ENCODE data around the gene PTCH2.

The PTCH2 gene

GRCh38 chr1:44810101-44810761 lies 32.8 kb downstream of the PTCH2 start:
- peaks cover 9% of the 10 kb centered on the region for H3K36me3 ChIP-seq (ENCODE audit: control insufficient read depth, insufficient read depth, low read length)
- H3K9ac ChIP-seq (ENCODE audit: low read length): peak overlapping the region; percentile 89
- no peaks in the 10 kb centered on the region for H3K27me3 ChIP-seq (ENCODE audit: control insufficient read depth, insufficient read depth, low read length)
- peaks cover 63% of the 10 kb centered on the region for H3K4me1 ChIP-seq (ENCODE audit: control insufficient read depth, insufficient read depth, low read length)
- no peaks in the 10 kb centered on the region for H3K9me3 ChIP-seq (ENCODE audit: control insufficient read depth, low read length)
- H3K4me3 ChIP-seq (ENCODE audit: low read length): peak overlapping the region; percentile 6

GRCh38 chr1:44808938-44809917 lies 33.8 kb downstream of the PTCH2 start:
- Histone ChIP-seq H3K27me3 (ENCODE audit: control insufficient read depth, insufficient read depth, low read length) (no peaks in the 10 kb centered on the region), H3K4me1 (ENCODE audit: control insufficient read depth, insufficient read depth, low read length) (peaks cover 58% of the 10 kb centered on the region), H3K36me3 (ENCODE audit: control insufficient read depth, insufficient read depth, low read length) (peaks cover 11% of the 10 kb centered on the region), H3K9ac (ENCODE audit: low read length) (peak overlapping the region; percentile 89), H3K4me3 (ENCODE audit: low read length) (peak overlapping the region; percentile 6), H3K9me3 (ENCODE audit: control insufficient read depth, low read length) (no peaks in the 10 kb centered on the region)

- Histone ChIP-seq H3K27me3 (ENCODE audit: control insufficient read depth, insufficient read depth, low read length) (no peaks in the 10 kb centered on the region), H3K36me3 (ENCODE audit: control insufficient read depth, insufficient read depth, low read length) (peaks cover 14% of the 10 kb centered on the region), H3K4me1 (ENCODE audit: control insufficient read depth, insufficient read depth, low read length) (peaks cover 63% of the 10 kb centered on the region), H3K4me3 (ENCODE audit: low read length) (peak within 1 kb of the TSS; percentile 6), H3K9me3 (ENCODE audit: control insufficient read depth, low read length) (no peaks in the 10 kb centered on the region), H3K9ac (ENCODE audit: low read length) (peak within 1 kb of the TSS; percentile 89)
Measured at GRCh38 chr1:44808063-44808937, 34.8 kb downstream of the PTCH2 start, which contains the start of gene BTBD19. Gene BTBD19 (plus strand): TSS chr1:44808523. CDS start chr1:44808821, 298 bp downstream.

GRCh38 chr1:44807364-44808062 lies 35.5 kb downstream of the PTCH2 start:
- H3K4me1 ChIP-seq (ENCODE audit: control insufficient read depth, insufficient read depth, low read length): peaks cover 66% of the 10 kb centered on the region
- peaks cover 20% of the 10 kb centered on the region for H3K36me3 ChIP-seq (ENCODE audit: control insufficient read depth, insufficient read depth, low read length)
- no peaks in the 10 kb centered on the region for H3K27me3 ChIP-seq (ENCODE audit: control insufficient read depth, insufficient read depth, low read length)
- H3K9me3 ChIP-seq (ENCODE audit: control insufficient read depth, low read length): no peaks in the 10 kb centered on the region
- peak overlapping the region; percentile 89 for H3K9ac ChIP-seq (ENCODE audit: low read length)
- no peak overlapping the region for H3K4me3 ChIP-seq (ENCODE audit: low read length)

GRCh38 chr1:44806704-44807363 lies 36.2 kb downstream of the PTCH2 start, which contains the start of gene DYNLT4:
Gene DYNLT4 (minus strand): TSS chr1:44807351. CDS start chr1:44806668, 683 bp downstream.
- H3K27me3 ChIP-seq (ENCODE audit: control insufficient read depth, insufficient read depth, low read length): no peaks in the 10 kb centered on the region
- H3K4me1 ChIP-seq (ENCODE audit: control insufficient read depth, insufficient read depth, low read length): peaks cover 73% of the 10 kb centered on the region
- H3K36me3 ChIP-seq (ENCODE audit: control insufficient read depth, insufficient read depth, low read length): peaks cover 20% of the 10 kb centered on the region
- H3K9me3 ChIP-seq (ENCODE audit: control insufficient read depth, low read length): no peaks in the 10 kb centered on the region
- peak within 1 kb of the TSS; percentile 20 for H3K4me3 ChIP-seq (ENCODE audit: low read length)
- H3K9ac ChIP-seq (ENCODE audit: low read length): peak within 1 kb of the TSS; percentile 89

GRCh38 chr1:44806025-44806703 lies 36.9 kb downstream of the PTCH2 start:
- peaks cover 20% of the 10 kb centered on the region for H3K36me3 ChIP-seq (ENCODE audit: control insufficient read depth, insufficient read depth, low read length)
- H3K4me3 ChIP-seq (ENCODE audit: low read length): peak overlapping the region; percentile 20
- no peaks in the 10 kb centered on the region for H3K27me3 ChIP-seq (ENCODE audit: control insufficient read depth, insufficient read depth, low read length)
- no peaks in the 10 kb centered on the region for H3K9me3 ChIP-seq (ENCODE audit: control insufficient read depth, low read length)
- H3K9ac ChIP-seq (ENCODE audit: low read length): peak overlapping the region; percentile 89
- peaks cover 74% of the 10 kb centered on the region for H3K4me1 ChIP-seq (ENCODE audit: control insufficient read depth, insufficient read depth, low read length)

GRCh38 chr1:44805311-44806024 lies 37.6 kb downstream of the PTCH2 start:
- no peak overlapping the region for H3K4me3 ChIP-seq (ENCODE audit: low read length)
- no peaks in the 10 kb centered on the region for H3K27me3 ChIP-seq (ENCODE audit: control insufficient read depth, insufficient read depth, low read length)
- no peak overlapping the region for H3K9ac ChIP-seq (ENCODE audit: low read length)
- H3K9me3 ChIP-seq (ENCODE audit: control insufficient read depth, low read length): no peaks in the 10 kb centered on the region
- H3K4me1 ChIP-seq (ENCODE audit: control insufficient read depth, insufficient read depth, low read length): peaks cover 71% of the 10 kb centered on the region
- H3K36me3 ChIP-seq (ENCODE audit: control insufficient read depth, insufficient read depth, low read length): peaks cover 20% of the 10 kb centered on the region

GRCh38 chr1:44803312-44804095 lies 39.5 kb downstream of the PTCH2 start:
- Histone ChIP-seq H3K9me3 (ENCODE audit: control insufficient read depth, low read length) (no peaks in the 10 kb centered on the region), H3K4me1 (ENCODE audit: control insufficient read depth, insufficient read depth, low read length) (peaks cover 51% of the 10 kb centered on the region), H3K4me3 (ENCODE audit: low read length) (no peak overlapping the region), H3K9ac (ENCODE audit: low read length) (peak overlapping the region; percentile 23), H3K36me3 (ENCODE audit: control insufficient read depth, insufficient read depth, low read length) (peaks cover 20% of the 10 kb centered on the region), H3K27me3 (ENCODE audit: control insufficient read depth, insufficient read depth, low read length) (no peaks in the 10 kb centered on the region)

- peak overlapping the region; percentile 23 for H3K9ac ChIP-seq (ENCODE audit: low read length)
- no peaks in the 10 kb centered on the region for H3K27me3 ChIP-seq (ENCODE audit: control insufficient read depth, insufficient read depth, low read length)
- no peak overlapping the region for H3K4me3 ChIP-seq (ENCODE audit: low read length)
- peaks cover 46% of the 10 kb centered on the region for H3K4me1 ChIP-seq (ENCODE audit: control insufficient read depth, insufficient read depth, low read length)
- H3K36me3 ChIP-seq (ENCODE audit: control insufficient read depth, insufficient read depth, low read length): peaks cover 20% of the 10 kb centered on the region
- no peaks in the 10 kb centered on the region for H3K9me3 ChIP-seq (ENCODE audit: control insufficient read depth, low read length)
Measured at GRCh38 chr1:44803062-44803311, 40.1 kb downstream of the PTCH2 start.

Data from mucosa of stomach (tissue), 1 donor.